HEK293T (cell line): ENCODE measurements around the gene AP1G2.
"Not testable (repeated sequence)": the region's sequence is repeated elsewhere in the genome, so short reads cannot be mapped to it uniquely, and the experiment has no call there.

ENCODE experiments used
- CTCF ChIA-PET: fragments of 350-600 bp; formaldehyde crosslinking; extraction: SDS; loops from one replicate; lab custom pipeline; 2021; ENCODE audit warnings: antibody characterized with exemption, inconsistent platforms; lab: Yijun Ruan, JAX
- POLR2A ChIA-PET: fragments of 350-600 bp; formaldehyde crosslinking; extraction: SDS; loops from one replicate; lab custom pipeline; 2020; ENCODE audit warnings: antibody characterized with exemption, inconsistent platforms; lab: Yijun Ruan, JAX
- DNase-seq: peaks from one replicate; pipeline ENCODE4 v3.0.0; 2012; ENCODE audit warnings: mixed read lengths; ENCODE audit errors: extremely low spot score
- ARNT ChIP-seq: fragments of 450-650 bp; IDR thresholded peaks from 2 replicates; pipeline ENCODE4 v1.6.1; 2017; ENCODE audit warnings: mild to moderate bottlenecking
- BHLHE40 ChIP-seq: fragments of 450-650 bp; IDR thresholded peaks from 2 replicates; pipeline ENCODE4 v1.6.1; 2016; ENCODE audit warnings: mild to moderate bottlenecking, moderate library complexity, borderline replicate concordance
- CTBP1 ChIP-seq: fragments of 450-650 bp; IDR thresholded peaks from 2 replicates; pipeline ENCODE4 v1.6.1; 2016; ENCODE audit warnings: borderline replicate concordance
- ELF4 ChIP-seq: fragments of 450-650 bp; IDR thresholded peaks from 2 replicates; pipeline ENCODE4 v1.6.1; 2017; ENCODE audit warnings: antibody characterized with exemption
- FOXA1 ChIP-seq: fragments of 450-650 bp; IDR thresholded peaks from 2 replicates; pipeline ENCODE4 v1.6.1; 2016; ENCODE audit warnings: mild to moderate bottlenecking
- FOXK2 ChIP-seq: fragments of 450-650 bp; IDR thresholded peaks from 2 replicates; pipeline ENCODE4 v1.6.1; 2016; ENCODE audit warnings: mild to moderate bottlenecking
- FOXM1 ChIP-seq: fragments of 450-650 bp; IDR thresholded peaks from 2 replicates; pipeline ENCODE4 v1.6.1; 2017; ENCODE audit warnings: mild to moderate bottlenecking, borderline replicate concordance
- HDGF ChIP-seq: fragments of 450-650 bp; IDR thresholded peaks from 2 replicates; pipeline ENCODE4 v1.6.1; 2017; ENCODE audit warnings: antibody characterized with exemption, borderline replicate concordance
- L3MBTL2 ChIP-seq: fragments of 450-650 bp; conservative IDR thresholded peaks from 2 replicates; pipeline ENCODE4 v1.6.1; 2016; ENCODE audit warnings: mild to moderate bottlenecking
- LEF1 ChIP-seq: fragments of 450-650 bp; IDR thresholded peaks from 2 replicates; pipeline ENCODE4 v1.6.1; 2017; ENCODE audit warnings: mild to moderate bottlenecking, borderline replicate concordance
- NFRKB ChIP-seq: fragments of 450-650 bp; IDR thresholded peaks from 2 replicates; pipeline ENCODE4 v1.6.1; 2016; ENCODE audit warnings: mild to moderate bottlenecking, moderate library complexity
- PKNOX1 ChIP-seq: fragments of 450-650 bp; IDR thresholded peaks from 2 replicates; pipeline ENCODE4 v1.6.1; 2016
- SP1 ChIP-seq: fragments of 450-650 bp; IDR thresholded peaks from 2 replicates; pipeline ENCODE4 v1.6.1; 2017
- SUZ12 ChIP-seq: fragments of 450-650 bp; IDR thresholded peaks from 2 replicates; pipeline ENCODE4 v1.6.1; 2016; ENCODE audit warnings: mild to moderate bottlenecking
- TARDBP ChIP-seq: fragments of 450-650 bp; IDR thresholded peaks from 2 replicates; pipeline ENCODE4 v1.6.1; 2016
- ZNF384 ChIP-seq: fragments of 450-650 bp; IDR thresholded peaks from 2 replicates; pipeline ENCODE4 v1.6.1; 2016

Gene AP1G2

DNA sequence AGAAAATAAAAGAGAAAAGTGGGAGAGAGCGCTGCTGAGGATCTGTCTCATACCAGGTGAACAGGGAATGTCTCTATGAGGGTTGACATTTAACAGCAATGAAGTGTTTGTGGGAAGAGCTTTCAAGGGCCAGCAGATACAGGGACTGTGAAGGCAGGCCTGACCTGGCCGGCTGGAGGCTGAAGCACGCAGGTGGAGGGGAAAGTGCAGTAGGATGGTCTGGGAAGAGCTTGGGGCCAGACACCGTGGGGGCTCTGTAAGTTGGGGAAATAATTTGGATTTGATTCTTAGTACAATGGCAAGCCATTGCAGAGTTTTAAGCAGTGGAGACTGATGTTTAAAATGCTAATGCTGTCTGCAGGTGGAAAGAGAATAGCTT is 44.8 kb upstream of the AP1G2 start:
- POLR2A ChIA-PET: no interaction called here
- TF ChIP-seq NFRKB: no peak
- TF ChIP-seq FOXK2: no peak
- TF ChIP-seq ZNF384: no peak
- TF ChIP-seq L3MBTL2: no peak
- TF ChIP-seq LEF1: no peak
- no peak for TF ChIP-seq HDGF
- TF ChIP-seq ELF4: no peak
- no peak for TF ChIP-seq TARDBP
- no peak for TF ChIP-seq PKNOX1
- CTCF ChIA-PET: interaction anchor here (0.6 to 1.4 kb wide), 3 partner anchors 9 to 23 kb away, joined by 3 to 5 read pairs (median 3); no protein-coding TSS in a partner anchor
- DNase-seq: no peak

- TF ChIP-seq L3MBTL2 (no peak), FOXK2 (no peak), NFRKB (no peak), SUZ12 (no peak), ZNF384 (no peak), ARNT (no peak), SP1 (no peak), HDGF (no peak), CTBP1 (no peak), TARDBP (no peak), LEF1 (no peak), BHLHE40 (no peak), FOXA1 (no peak), ELF4 (no peak), PKNOX1 (no peak), FOXM1 (no peak)
- ChIA-PET CTCF (no interaction called here), POLR2A (no interaction called here)
- DNase-seq: no peak
These were observed 43.3 kb upstream of the AP1G2 start for GRCh38 chr14:23610815-23611289.

DNA sequence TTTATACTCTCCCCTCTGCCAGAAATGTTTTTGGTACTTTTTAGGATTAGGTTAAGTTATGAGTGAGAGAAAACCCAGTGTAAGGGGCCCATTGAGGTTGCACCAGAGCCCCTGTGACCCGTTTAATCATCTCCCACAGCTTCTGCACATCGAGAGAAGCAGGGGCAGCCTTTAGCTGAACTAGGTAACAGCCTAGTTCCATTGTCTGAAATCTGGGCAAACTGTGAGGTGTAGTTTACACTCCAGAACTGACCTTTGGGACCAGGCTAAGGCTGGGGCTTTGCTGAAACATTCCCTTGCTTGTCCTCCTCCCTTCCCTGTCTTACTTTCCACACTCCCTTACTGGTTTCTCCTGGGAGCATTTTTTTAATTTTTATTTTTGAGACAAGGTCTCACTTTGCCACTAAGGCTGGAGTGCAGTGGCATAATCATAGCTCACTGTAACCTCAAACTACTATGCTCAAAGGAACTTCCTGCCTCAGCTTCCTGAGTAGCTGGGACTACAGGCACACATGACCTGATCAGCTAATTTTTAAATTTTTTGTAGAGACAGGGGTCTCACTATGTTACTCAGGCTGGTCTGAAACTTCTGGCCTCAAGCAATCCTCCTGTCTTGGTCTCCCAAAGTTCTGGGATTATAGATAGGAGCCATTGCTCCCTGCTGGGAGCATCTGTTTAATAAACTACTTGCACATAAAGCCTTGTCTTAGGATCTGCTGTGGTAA is 42.7 kb upstream of the AP1G2 start:
- CTCF ChIA-PET: no interaction called here
- DNase-seq: no peak
- POLR2A ChIA-PET: no interaction called here
- no peak for TF ChIP-seq PKNOX1
- no peak for TF ChIP-seq FOXM1
- no peak for TF ChIP-seq ELF4
- no peak for TF ChIP-seq NFRKB
- no peak for TF ChIP-seq ARNT
- TF ChIP-seq ZNF384: no peak
- TF ChIP-seq LEF1: no peak
- TF ChIP-seq SUZ12: no peak
- TF ChIP-seq L3MBTL2: no peak
- TF ChIP-seq HDGF: no peak

GRCh38 chr14:23609411-23610089 is 42.0 kb upstream of the AP1G2 start:
- POLR2A ChIA-PET, CTCF ChIA-PET, DNase-seq: not testable (repeated sequence)

DNA sequence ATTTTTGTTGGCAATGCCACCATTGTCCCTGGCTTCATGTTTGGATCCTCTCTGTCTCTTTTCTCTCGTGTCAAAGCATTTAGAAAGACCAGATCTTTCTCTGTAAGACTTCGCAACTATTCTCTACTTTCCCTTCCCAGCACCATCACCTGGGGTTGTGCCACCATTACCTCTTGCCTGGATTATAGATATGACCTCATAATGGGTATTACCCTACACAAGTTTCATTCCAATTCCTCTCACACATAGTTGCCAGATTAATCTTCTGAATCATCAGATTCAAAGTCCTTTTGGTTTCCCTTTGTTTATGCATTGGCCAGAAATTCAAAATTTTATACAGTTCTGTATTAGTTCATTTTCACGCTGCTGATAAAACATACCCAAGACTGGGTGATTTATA is 41.4 kb upstream of the AP1G2 start:
- DNase-seq: no peak
- TF ChIP-seq SP1: no peak
- TF ChIP-seq CTBP1: no peak
- TF ChIP-seq FOXA1: no peak
- no peak for TF ChIP-seq LEF1
- TF ChIP-seq FOXK2: no peak
- TF ChIP-seq NFRKB: no peak
- TF ChIP-seq ELF4: no peak
- no peak for TF ChIP-seq BHLHE40
- TF ChIP-seq ARNT: no peak
- TF ChIP-seq TARDBP: no peak
- TF ChIP-seq FOXM1: no peak
- TF ChIP-seq HDGF: no peak
- TF ChIP-seq PKNOX1: no peak
- TF ChIP-seq ZNF384: no peak
- no peak for TF ChIP-seq SUZ12
- CTCF ChIA-PET: interaction anchor here (1.2 kb wide), 1 partner anchor 20 kb away, joined by 3 read pairs; no protein-coding TSS in a partner anchor
- POLR2A ChIA-PET: no interaction called here
